Gastrocnemius medialis (tissue), 4 donors: ENCODE data around the gene BCL7A.

Experiments used
- CTCF ChIP-seq, 5 experiments: fragments of 450-650 bp in 3 of 5; fragments of 200-600 bp in 2 of 5; sonication (generic) in 2 of 5; IDR thresholded peaks in 4 of 5; conservative IDR thresholded peaks in 1 of 5; 1 replicate in 4 of 5; 2 replicates in 1 of 5; pipeline ENCODE4 v1.5.1; 2016 to 2019; ENCODE audit warnings: antibody characterized with exemption in 5 of 5, mild to moderate bottlenecking in 3 of 5, moderate library complexity in 3 of 5
- POLR2A ChIP-seq, 2 donors: fragments of 450-650 bp; IDR thresholded peaks; one replicate each; pipeline ENCODE4 v1.6.1; 2017; ENCODE audit warnings: antibody characterized with exemption in 2 of 2, mild to moderate bottlenecking in 2 of 2, moderate library complexity in 2 of 2

GRCh38 chr12:122076743-122077495, 55.2 kb downstream of the BCL7A start:
- TF ChIP-seq CTCF (IDR thresholded peaks at IDR 0.05 in 4 of 5, conservative IDR thresholded peaks at IDR 0.05 in 1 of 5) (no peak), POLR2A (IDR thresholded peaks at IDR 0.05) (no peak)
